ENCODE data around the gene NMRAL1. TPM values are rescaled to one million over a fixed set of nuclear protein-coding genes. Genes with fewer than 3 reads are reported as not detected.

NMRAL1 gene
- total and polyA plus RNA-seq, 10 of the 15 experiments (the other 5 are each of a cell fraction or from before 2014, with no cell fraction given): 4.8 to 102 (median 62.5) TPM

DNA sequence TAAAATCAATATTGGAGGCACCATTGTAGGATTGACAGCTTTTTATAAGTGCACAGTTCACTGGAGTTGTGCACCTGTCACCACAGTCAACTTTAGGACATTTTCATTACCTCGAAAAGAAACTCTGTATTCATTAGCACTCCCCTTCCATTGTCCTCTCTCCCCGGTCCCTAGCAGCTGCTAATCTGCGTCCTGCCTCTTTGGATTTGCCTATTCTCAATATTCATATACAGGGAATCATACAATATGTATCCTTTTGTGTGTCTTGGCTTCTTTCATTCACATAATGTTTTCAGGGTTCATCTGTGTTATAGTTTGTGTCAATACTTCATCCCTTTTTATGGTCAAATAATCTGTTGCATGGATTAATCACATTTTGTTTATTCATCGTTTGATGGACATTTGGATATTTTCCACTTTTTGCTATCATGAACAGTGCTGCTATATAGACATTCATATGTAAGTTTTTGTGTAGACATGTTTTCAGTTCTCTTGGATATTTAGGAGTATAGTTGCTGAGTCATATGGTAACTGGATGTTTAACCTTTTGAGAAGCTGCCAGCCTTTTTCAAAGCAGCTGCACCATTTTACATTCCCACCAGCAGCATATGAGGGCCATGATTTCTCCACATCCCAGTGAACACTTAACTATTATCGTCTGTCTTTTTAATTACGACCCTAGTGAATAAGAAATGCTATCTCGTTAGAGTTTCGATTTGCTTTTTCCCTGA is 38.9 kb downstream of the NMRAL1 start (continued):
- TF ChIP-seq, protein P1, sequence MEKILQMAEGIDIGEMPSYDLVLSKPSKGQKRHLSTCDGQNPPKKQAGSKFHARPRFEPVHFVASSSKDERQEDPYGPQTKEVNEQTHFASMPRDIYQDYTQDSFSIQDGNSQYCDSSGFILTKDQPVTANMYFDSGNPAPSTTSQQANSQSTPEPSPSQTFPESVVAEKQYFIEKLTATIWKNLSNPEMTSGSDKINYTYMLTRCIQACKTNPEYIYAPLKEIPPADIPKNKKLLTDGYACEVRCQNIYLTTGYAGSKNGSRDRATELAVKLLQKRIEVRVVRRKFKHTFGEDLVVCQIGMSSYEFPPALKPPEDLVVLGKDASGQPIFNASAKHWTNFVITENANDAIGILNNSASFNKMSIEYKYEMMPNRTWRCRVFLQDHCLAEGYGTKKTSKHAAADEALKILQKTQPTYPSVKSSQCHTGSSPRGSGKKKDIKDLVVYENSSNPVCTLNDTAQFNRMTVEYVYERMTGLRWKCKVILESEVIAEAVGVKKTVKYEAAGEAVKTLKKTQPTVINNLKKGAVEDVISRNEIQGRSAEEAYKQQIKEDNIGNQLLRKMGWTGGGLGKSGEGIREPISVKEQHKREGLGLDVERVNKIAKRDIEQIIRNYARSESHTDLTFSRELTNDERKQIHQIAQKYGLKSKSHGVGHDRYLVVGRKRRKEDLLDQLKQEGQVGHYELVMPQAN (conservative IDR thresholded peaks at IDR 0.05): no peak
- TF ChIP-seq POU2F2 (IDR thresholded peaks at IDR 0.05; ENCODE audit: borderline replicate concordance, low read depth, low read length) (no peak), CBX3 (IDR thresholded peaks at IDR 0.05; ENCODE audit: borderline replicate concordance, low read depth) (no peak), IRF4 (IDR thresholded peaks at IDR 0.05; ENCODE audit: low read depth, low read length) (no peak), RFX5 (IDR thresholded peaks at IDR 0.05; ENCODE audit: low read depth, low read length) (no peak), ZBED1 (IDR thresholded peaks at IDR 0.05; ENCODE audit: borderline replicate concordance) (no peak), TCF12 (IDR thresholded peaks at IDR 0.05; ENCODE audit: low read depth, low read length) (no peak)

DNA sequence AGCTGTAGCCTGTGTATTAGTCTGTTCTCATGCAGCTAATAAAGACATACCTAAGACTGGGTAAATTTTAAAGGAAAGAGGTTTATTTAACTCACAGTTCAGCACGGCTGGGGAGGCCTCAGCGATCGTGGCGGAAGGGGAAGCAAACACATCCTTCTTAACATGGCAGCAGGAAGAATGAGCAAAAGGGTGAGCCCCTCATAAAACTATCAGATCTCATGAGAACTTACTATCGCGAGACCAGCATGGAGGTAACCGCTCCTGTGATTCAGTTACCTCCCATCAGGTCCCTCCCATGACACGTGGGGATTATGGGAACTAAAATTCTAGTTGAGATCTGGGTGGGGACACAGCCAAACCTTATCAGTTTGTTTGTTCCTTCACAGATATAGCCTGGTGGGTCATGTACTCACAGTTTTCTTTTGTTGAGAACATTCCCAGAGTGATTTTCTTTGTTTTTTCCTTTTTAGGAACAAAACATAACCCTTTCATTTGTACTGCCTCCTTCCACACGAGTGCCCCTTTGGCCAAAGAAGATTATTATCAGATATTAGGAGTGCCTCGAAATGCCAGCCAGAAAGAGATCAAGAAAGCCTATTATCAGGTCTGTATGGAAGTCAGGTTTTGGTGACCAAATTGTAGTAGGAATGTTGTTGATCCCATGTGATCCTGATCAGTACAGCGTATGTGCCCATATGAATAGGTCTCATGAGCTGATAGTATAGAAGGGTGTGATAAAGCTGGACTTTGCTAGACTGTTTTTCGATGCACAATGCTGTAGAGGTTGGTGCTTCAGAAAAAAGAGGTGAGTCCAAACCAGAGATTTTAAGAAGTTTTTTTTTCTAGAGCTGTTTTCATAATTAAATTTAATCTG is 40.3 kb downstream of the NMRAL1 start:
- ChIA-PET RAD21 (ENCODE audit: unreplicated experiment) (no interaction called here), CTCF (interaction anchor here (1.3 kb wide), 1 partner anchor 31 kb away, joined by 4 read pairs; no protein-coding TSS in a partner anchor), POLR2A (no interaction called here), SMC1A (ENCODE audit: uncharacterized antibody, unreplicated experiment) (no interaction called here)
- Histone ChIP-seq H3K9me3 (replicated peaks; ENCODE audit: control insufficient read depth, insufficient read depth, low read length) (no peaks in the 10 kb centered on the region), H3K79me2 (ENCODE audit: control insufficient read depth, insufficient read depth, low read length) (peaks cover 1% of the 10 kb centered on the region), H3K27ac (ENCODE audit: control insufficient read depth, insufficient read depth) (no peak overlapping the region), H3K4me1 (ENCODE audit: control insufficient read depth, insufficient read depth, low read length) (no peaks in the 10 kb centered on the region), H4K20me1 (ENCODE audit: control insufficient read depth, insufficient read depth) (no peaks in the 10 kb centered on the region), H3K27me3 (replicated peaks in 1 of 2; ENCODE audit: control insufficient read depth in 2 of 2, insufficient read depth in 2 of 2, low read length in 1 of 2) (no peaks in the 10 kb centered on the region), H2AFZ (ENCODE audit: control insufficient read depth, low read depth, low read length) (no peak overlapping the region), H3K36me3 (ENCODE audit: control insufficient read depth in 2 of 2, insufficient read depth in 2 of 2, low read length in 1 of 2) (peaks cover 0 to 24% of the 10 kb centered on the region in 2 experiments; a peak in 2 of 4 replicates), H3K9ac (ENCODE audit: control insufficient read depth, insufficient read depth, low read length) (no peak overlapping the region), H3K4me3 (no peak overlapping the region), H3K4me2 (ENCODE audit: control insufficient read depth, insufficient read depth) (no peak overlapping the region)
- no peak for FAIRE-seq
- in situ Hi-C loops (cut with MboI) (no loop called here), intact Hi-C loops (cut with micrococcal nuclease; ENCODE audit: unreplicated experiment) (no loop called here)
- ATAC-seq: no peak
- DNase-seq (ENCODE audit: low read depth, low spot score): no peak
- WGBS (ENCODE audit: insufficient coverage, insufficient replicate concordance, low lambda C conversion rate, missing lambda C conversion rate): 90% methylated on average over 12 of the region's 12 CpGs
- BruUV-seq (replicated peaks): no TSS peak
- no peak for TF ChIP-seq GABPA (IDR thresholded peaks at IDR 0.05; ENCODE audit: low read depth)
- no peak for TF ChIP-seq BCL11A (IDR thresholded peaks at IDR 0.05; ENCODE audit: low read depth, low read length)
- TF ChIP-seq DPF2 (IDR thresholded peaks at IDR 0.05): no peak
- TF ChIP-seq, protein P2, sequence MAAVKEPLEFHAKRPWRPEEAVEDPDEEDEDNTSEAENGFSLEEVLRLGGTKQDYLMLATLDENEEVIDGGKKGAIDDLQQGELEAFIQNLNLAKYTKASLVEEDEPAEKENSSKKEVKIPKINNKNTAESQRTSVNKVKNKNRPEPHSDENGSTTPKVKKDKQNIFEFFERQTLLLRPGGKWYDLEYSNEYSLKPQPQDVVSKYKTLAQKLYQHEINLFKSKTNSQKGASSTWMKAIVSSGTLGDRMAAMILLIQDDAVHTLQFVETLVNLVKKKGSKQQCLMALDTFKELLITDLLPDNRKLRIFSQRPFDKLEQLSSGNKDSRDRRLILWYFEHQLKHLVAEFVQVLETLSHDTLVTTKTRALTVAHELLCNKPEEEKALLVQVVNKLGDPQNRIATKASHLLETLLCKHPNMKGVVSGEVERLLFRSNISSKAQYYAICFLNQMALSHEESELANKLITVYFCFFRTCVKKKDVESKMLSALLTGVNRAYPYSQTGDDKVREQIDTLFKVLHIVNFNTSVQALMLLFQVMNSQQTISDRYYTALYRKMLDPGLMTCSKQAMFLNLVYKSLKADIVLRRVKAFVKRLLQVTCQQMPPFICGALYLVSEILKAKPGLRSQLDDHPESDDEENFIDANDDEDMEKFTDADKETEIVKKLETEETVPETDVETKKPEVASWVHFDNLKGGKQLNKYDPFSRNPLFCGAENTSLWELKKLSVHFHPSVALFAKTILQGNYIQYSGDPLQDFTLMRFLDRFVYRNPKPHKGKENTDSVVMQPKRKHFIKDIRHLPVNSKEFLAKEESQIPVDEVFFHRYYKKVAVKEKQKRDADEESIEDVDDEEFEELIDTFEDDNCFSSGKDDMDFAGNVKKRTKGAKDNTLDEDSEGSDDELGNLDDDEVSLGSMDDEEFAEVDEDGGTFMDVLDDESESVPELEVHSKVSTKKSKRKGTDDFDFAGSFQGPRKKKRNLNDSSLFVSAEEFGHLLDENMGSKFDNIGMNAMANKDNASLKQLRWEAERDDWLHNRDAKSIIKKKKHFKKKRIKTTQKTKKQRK (IDR thresholded peaks at IDR 0.05; ENCODE audit: low read depth, low read length): no peak
- TF ChIP-seq, protein P3, sequence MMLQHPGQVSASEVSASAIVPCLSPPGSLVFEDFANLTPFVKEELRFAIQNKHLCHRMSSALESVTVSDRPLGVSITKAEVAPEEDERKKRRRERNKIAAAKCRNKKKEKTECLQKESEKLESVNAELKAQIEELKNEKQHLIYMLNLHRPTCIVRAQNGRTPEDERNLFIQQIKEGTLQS (IDR thresholded peaks at IDR 0.05; ENCODE audit: borderline replicate concordance, extremely low read depth, low read depth, low read length): no peak
- TF ChIP-seq, protein P4, sequence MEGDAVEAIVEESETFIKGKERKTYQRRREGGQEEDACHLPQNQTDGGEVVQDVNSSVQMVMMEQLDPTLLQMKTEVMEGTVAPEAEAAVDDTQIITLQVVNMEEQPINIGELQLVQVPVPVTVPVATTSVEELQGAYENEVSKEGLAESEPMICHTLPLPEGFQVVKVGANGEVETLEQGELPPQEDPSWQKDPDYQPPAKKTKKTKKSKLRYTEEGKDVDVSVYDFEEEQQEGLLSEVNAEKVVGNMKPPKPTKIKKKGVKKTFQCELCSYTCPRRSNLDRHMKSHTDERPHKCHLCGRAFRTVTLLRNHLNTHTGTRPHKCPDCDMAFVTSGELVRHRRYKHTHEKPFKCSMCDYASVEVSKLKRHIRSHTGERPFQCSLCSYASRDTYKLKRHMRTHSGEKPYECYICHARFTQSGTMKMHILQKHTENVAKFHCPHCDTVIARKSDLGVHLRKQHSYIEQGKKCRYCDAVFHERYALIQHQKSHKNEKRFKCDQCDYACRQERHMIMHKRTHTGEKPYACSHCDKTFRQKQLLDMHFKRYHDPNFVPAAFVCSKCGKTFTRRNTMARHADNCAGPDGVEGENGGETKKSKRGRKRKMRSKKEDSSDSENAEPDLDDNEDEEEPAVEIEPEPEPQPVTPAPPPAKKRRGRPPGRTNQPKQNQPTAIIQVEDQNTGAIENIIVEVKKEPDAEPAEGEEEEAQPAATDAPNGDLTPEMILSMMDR (IDR thresholded peaks at IDR 0.05 in 2 of 3, conservative IDR thresholded peaks at IDR 0.05 in 1 of 3; ENCODE audit: control insufficient read depth in 2 of 3, extremely low read depth in 1 of 3, insufficient read depth in 1 of 3, low read depth in 3 of 3, low read length in 3 of 3): no peak
- TF ChIP-seq RFX5 (IDR thresholded peaks at IDR 0.05; ENCODE audit: low read depth, low read length): no peak

All from GM12878 (cell line).